ENCODE data around the gene VPS37D. TPM values are rescaled to one million over a fixed set of nuclear protein-coding genes. Genes with fewer than 3 reads are reported as not detected.
"Not testable (repeated sequence)": the region's sequence is repeated elsewhere in the genome, so short reads cannot be mapped to it uniquely, and the experiment has no call there.

Gene VPS37D
- total and polyA plus RNA-seq, 8 donors: 0.55 to 2.4 (median 2.2) TPM; not detected in 4

- no peak for DNase-seq
- 43 to 61% (median 50%) methylated on average over 9 to 11 of the region's 11 CpGs for WGBS, 5 donors
Observed at GRCh38 chr7:73652541-73652949, 15.1 kb upstream of the VPS37D start.

GRCh38 chr7:73655309-73655708, 12.3 kb upstream of the VPS37D start:
- DNase-seq; H3K9me3 ChIP-seq; intact Hi-C loops (cut with DNase I; ENCODE audit: low total_unique reads); H3K36me3 ChIP-seq; H3K4me1 ChIP-seq; H3K27ac ChIP-seq; H3K4me3 ChIP-seq: not testable (repeated sequence)
- WGBS, 5 donors: 77 to 90% (median 85%) methylated on average over 4 of the region's 4 CpGs
- H3K27me3 ChIP-seq: peaks cover 0 to 50% (median 14%) of the 10 kb centered on the region in 3 donors

More at GRCh38 chr7:73652541-73652949, 15.1 kb upstream of the VPS37D start:
- Histone ChIP-seq H3K27ac (no peak overlapping the region), H3K4me1 (peaks cover 6 to 10% (median 8%) of the 10 kb centered on the region in 4 donors), H3K27me3 (peaks cover 0 to 71% (median 32%) of the 10 kb centered on the region in 3 donors), H3K36me3 (no peaks in the 10 kb centered on the region), H3K4me3 (no peak overlapping the region), H3K9me3 (no peaks in the 10 kb centered on the region)
- intact Hi-C loops (cut with DNase I; ENCODE audit: low total_unique reads): no loop called here
- TF ChIP-seq POLR2AphosphoS5 (IDR thresholded peaks at IDR 0.05) (no peak), EP300 (IDR thresholded peaks at IDR 0.05) (no peak), CTCF (IDR thresholded peaks at IDR 0.05) (no peak), POLR2A (IDR thresholded peaks at IDR 0.05) (no peak)

- no peak for DNase-seq
- peaks cover 0 to 36% (median 0%) of the 10 kb centered on the region in 3 donors for H3K27me3 ChIP-seq
- H3K4me1 ChIP-seq: no peaks in the 10 kb centered on the region
- H3K9me3 ChIP-seq: peaks cover 0 to 10% (median 7%) of the 10 kb centered on the region in 4 donors
- no peak overlapping the region for H3K27ac ChIP-seq
- H3K4me3 ChIP-seq: no peak overlapping the region
- no peak for TF ChIP-seq POLR2A (IDR thresholded peaks at IDR 0.05)
- TF ChIP-seq CTCF (IDR thresholded peaks at IDR 0.05): no peak
- TF ChIP-seq POLR2AphosphoS5 (IDR thresholded peaks at IDR 0.05): no peak
- no peak for TF ChIP-seq EP300 (IDR thresholded peaks at IDR 0.05)
- H3K36me3 ChIP-seq: no peaks in the 10 kb centered on the region
- intact Hi-C loops (cut with DNase I; ENCODE audit: low total_unique reads): no loop called here
- WGBS, 5 donors: 58 to 66% (median 62%) methylated on average over 8 of the region's 8 CpGs
Observed at GRCh38 chr7:73659983-73660382, 7.6 kb upstream of the VPS37D start.

GRCh38 chr7:73660594-73660993, 7.0 kb upstream of the VPS37D start:
- H3K4me3 ChIP-seq; H3K27ac ChIP-seq; DNase-seq; H3K36me3 ChIP-seq; intact Hi-C loops (cut with DNase I; ENCODE audit: low total_unique reads); H3K4me1 ChIP-seq: not testable (repeated sequence)
- 27 to 49% (median 35%) methylated on average over 4 of the region's 4 CpGs for WGBS, 5 donors
- peaks cover 0 to 10% (median 7%) of the 10 kb centered on the region in 4 donors for H3K9me3 ChIP-seq
- H3K27me3 ChIP-seq: peaks cover 0 to 30% (median 0%) of the 10 kb centered on the region in 3 donors

GRCh38 chr7:73663033-73663432, 4.6 kb upstream of the VPS37D start:
- intact Hi-C loops (cut with DNase I; ENCODE audit: low total_unique reads): no loop called here
- DNase-seq: no peak
- Histone ChIP-seq H3K4me3 (no peak overlapping the region), H3K4me1 (peaks cover 5 to 12% (median 7%) of the 10 kb centered on the region in 4 donors), H3K9me3 (peaks cover 0 to 10% (median 7%) of the 10 kb centered on the region in 4 donors), H3K36me3 (no peaks in the 10 kb centered on the region), H3K27me3 (peaks cover 0 to 23% (median 0%) of the 10 kb centered on the region in 3 donors), H3K27ac (no peak overlapping the region)
- TF ChIP-seq EP300 (IDR thresholded peaks at IDR 0.05): no peak
- TF ChIP-seq CTCF (IDR thresholded peaks at IDR 0.05): no peak
- TF ChIP-seq POLR2A (IDR thresholded peaks at IDR 0.05): no peak
- no peak for TF ChIP-seq POLR2AphosphoS5 (IDR thresholded peaks at IDR 0.05)

Data from stomach (tissue), 9 donors.